Keratinocyte (primary cell): Measurements from ENCODE around the gene SPINT3. TPM values are rescaled to one million over a fixed set of nuclear protein-coding genes. Genes with fewer than 3 reads are reported as not detected.

Experiments used
- DNase-seq: peaks from one replicate; pipeline ENCODE4 v3.0.0-alpha.2; 2011; ENCODE audit warnings: low read depth, missing footprints, low spot score
- FAIRE-seq: peaks from 2 replicates; lab custom pipeline; 2011; peaks lifted over from hg19 to GRCh38; lab: Jason Lieb, UNC
- H2AFZ ChIP-seq: 2 replicates; pipeline ENCODE4 v1.6.0; 2012; ENCODE audit warnings: low read length, control low read depth, inconsistent platforms; ENCODE audit not compliant: control insufficient read depth
- H3K27ac ChIP-seq: 2 replicates; pipeline ENCODE4 v1.5.1; 2011; ENCODE audit warnings: low read length; ENCODE audit not compliant: control insufficient read depth, insufficient read depth
- H3K27me3 ChIP-seq: 3 replicates; pipeline ENCODE4 v1.6.0; 2011; ENCODE audit warnings: low read length; ENCODE audit not compliant: control insufficient read depth, insufficient read depth; ENCODE audit errors: extremely low read depth
- H3K36me3 ChIP-seq, 2 experiments: 2 replicates in 1 of 2; 3 replicates in 1 of 2; pipeline ENCODE4 v1.5.1; 2011; ENCODE audit warnings: low read length in 2 of 2, mild to moderate bottlenecking in 1 of 2; ENCODE audit not compliant: control insufficient read depth in 2 of 2, insufficient read depth in 2 of 2; ENCODE audit errors: extremely low read depth in 1 of 2
- H3K4me1 ChIP-seq: 3 replicates; pipeline ENCODE4 v1.5.1; 2011; ENCODE audit warnings: low read length; ENCODE audit not compliant: control insufficient read depth, insufficient read depth; ENCODE audit errors: extremely low read depth
- H3K4me2 ChIP-seq: 3 replicates; pipeline ENCODE4 v1.6.0; 2011; ENCODE audit warnings: low read depth, low read length; ENCODE audit not compliant: control insufficient read depth, insufficient read depth; ENCODE audit errors: extremely low read depth
- H3K4me3 ChIP-seq, 3 experiments: fragments of 200-600 bp in 1 of 3; sonication (generic) in 1 of 3; 2 replicates in 2 of 3; 3 replicates in 1 of 3; pipeline ENCODE4 v1.5.1; 2011 to 2016; ENCODE audit warnings: low read length in 3 of 3, mild to moderate bottlenecking in 3 of 3, control low read depth in 2 of 3, inconsistent platforms in 1 of 3, low read depth in 1 of 3, mixed read lengths in 1 of 3, mixed run types in 1 of 3, moderate library complexity in 1 of 3; ENCODE audit not compliant: control insufficient read depth in 2 of 3, insufficient read depth in 2 of 3; ENCODE audit errors: extremely low read depth in 1 of 3
- H3K79me2 ChIP-seq: 2 replicates; pipeline ENCODE4 v1.6.0; 2012; ENCODE audit warnings: low read length; ENCODE audit not compliant: control insufficient read depth, insufficient read depth
- H3K9ac ChIP-seq: 3 replicates; pipeline ENCODE4 v1.6.0; 2011; ENCODE audit warnings: low read length; ENCODE audit not compliant: control insufficient read depth, insufficient read depth; ENCODE audit errors: extremely low read depth
- H3K9me1 ChIP-seq: 3 replicates; pipeline ENCODE4 v1.6.0; 2011; ENCODE audit warnings: low read length; ENCODE audit not compliant: control insufficient read depth, insufficient read depth; ENCODE audit errors: extremely low read depth
- H3K9me3 ChIP-seq: 2 replicates; pipeline ENCODE4 v1.5.1; 2012; ENCODE audit warnings: low read depth, low read length; ENCODE audit not compliant: control insufficient read depth
- H4K20me1 ChIP-seq: 3 replicates; pipeline ENCODE4 v1.6.0; 2011; ENCODE audit warnings: low read length; ENCODE audit not compliant: control insufficient read depth, insufficient read depth; ENCODE audit errors: extremely low read depth
- EZH2 ChIP-seq: IDR thresholded peaks from one replicate; pipeline ENCODE4 v1.6.1; 2012; ENCODE audit warnings: inconsistent platforms, mild to moderate bottlenecking, low read length, moderate library complexity
- dilution Hi-C: fragments of 300-500 bp; cut with MboI; formaldehyde crosslinking; loops from one replicate; pipeline ENCODE4 v1.7.0; 2020; ENCODE audit warnings: low sequenced_read_pairs; ENCODE audit not compliant: extremely low pct_ligation_motif_present
- polyA plus RNA-seq, 5 experiments: library from polyadenylated mRNA; depleted of rRNA in 3 of 5; stranded (reverse) in 3 of 5; stranded (forward) in 1 of 5; unstranded in 1 of 5; fragments of >200 nt; gene quantifications; 1 replicate in 1 of 5; 2 replicates in 3 of 5; 3 replicates in 1 of 5; pipeline versions ENCODE4 v1.2.1 to v1.2.3, GENCODE V29; 2011 to 2012; ENCODE audit warnings: missing spikeins in 2 of 5, low read depth in 1 of 5, low replicate concordance in 1 of 5
- TF ChIP-seq, protein P1 (sequence below), 3 experiments: IDR thresholded peaks in 1 of 3; conservative IDR thresholded peaks in 1 of 3; optimal IDR thresholded peaks in 1 of 3; 2 replicates in 2 of 3; 3 replicates in 1 of 3; pipeline versions ENCODE3 to v1.5.1; 2011; ENCODE audit warnings: low read length in 3 of 3, mild to moderate bottlenecking in 3 of 3, moderate library complexity in 2 of 3, control low read depth in 1 of 3, inconsistent platforms in 1 of 3; ENCODE audit not compliant: insufficient read depth in 2 of 3; ENCODE audit errors: extremely low read depth in 1 of 3

Gene SPINT3
- polyA plus RNA-seq, 1 donor (not counting 4 experiments of a cell fraction or from before 2014, with no cell fraction given): not detected

DNA sequence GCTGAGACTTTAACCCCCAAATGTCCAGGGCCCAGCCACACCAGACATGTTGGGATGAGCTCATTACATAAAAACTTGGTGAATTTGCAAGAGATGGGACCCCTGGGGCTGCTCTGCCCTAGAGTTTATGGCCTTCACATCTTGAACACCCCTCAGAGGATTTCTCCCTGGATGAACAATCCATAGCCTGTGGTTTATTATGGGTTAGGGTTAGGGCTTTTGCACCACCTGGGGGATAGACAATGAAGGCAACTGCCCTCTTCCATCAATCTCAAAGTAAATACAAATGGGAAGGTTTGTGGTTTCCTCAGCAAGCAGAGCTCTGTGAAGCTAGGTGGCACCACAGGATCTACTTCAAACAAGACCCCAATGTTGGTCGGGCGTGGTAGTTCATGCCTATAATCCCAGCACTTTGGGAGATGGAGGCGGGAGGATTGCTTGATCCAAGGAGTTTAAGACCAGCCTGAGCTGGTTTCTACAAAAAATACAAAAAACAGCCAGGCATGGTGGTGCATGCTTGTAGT, 17.4 kb downstream of the SPINT3 start:
- H4K20me1 ChIP-seq: no peaks in the 10 kb centered on the region
- no peaks in the 10 kb centered on the region for H3K4me1 ChIP-seq
- H3K4me3 ChIP-seq: no peak overlapping the region
- FAIRE-seq (no peak), DNase-seq (no peak)
- peaks cover 18% of the 10 kb centered on the region for H3K27me3 ChIP-seq
- no peaks in the 10 kb centered on the region for H3K9me1 ChIP-seq
- no peaks in the 10 kb centered on the region for H3K79me2 ChIP-seq
- no peaks in the 10 kb centered on the region for H3K36me3 ChIP-seq
- TF ChIP-seq, protein P1, sequence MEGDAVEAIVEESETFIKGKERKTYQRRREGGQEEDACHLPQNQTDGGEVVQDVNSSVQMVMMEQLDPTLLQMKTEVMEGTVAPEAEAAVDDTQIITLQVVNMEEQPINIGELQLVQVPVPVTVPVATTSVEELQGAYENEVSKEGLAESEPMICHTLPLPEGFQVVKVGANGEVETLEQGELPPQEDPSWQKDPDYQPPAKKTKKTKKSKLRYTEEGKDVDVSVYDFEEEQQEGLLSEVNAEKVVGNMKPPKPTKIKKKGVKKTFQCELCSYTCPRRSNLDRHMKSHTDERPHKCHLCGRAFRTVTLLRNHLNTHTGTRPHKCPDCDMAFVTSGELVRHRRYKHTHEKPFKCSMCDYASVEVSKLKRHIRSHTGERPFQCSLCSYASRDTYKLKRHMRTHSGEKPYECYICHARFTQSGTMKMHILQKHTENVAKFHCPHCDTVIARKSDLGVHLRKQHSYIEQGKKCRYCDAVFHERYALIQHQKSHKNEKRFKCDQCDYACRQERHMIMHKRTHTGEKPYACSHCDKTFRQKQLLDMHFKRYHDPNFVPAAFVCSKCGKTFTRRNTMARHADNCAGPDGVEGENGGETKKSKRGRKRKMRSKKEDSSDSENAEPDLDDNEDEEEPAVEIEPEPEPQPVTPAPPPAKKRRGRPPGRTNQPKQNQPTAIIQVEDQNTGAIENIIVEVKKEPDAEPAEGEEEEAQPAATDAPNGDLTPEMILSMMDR (optimal IDR thresholded peaks at IDR 0.05 in 1 of 3, IDR thresholded peaks at IDR 0.05 in 1 of 3, conservative IDR thresholded peaks at IDR 0.05 in 1 of 3; ENCODE audit: extremely low read depth in 1 of 3, insufficient read depth in 2 of 3, low read length in 3 of 3): no peak
- TF ChIP-seq EZH2: no peak
- no peak overlapping the region for H3K9ac ChIP-seq
- no peak overlapping the region for H3K27ac ChIP-seq
- no peak overlapping the region for H2AFZ ChIP-seq
- H3K9me3 ChIP-seq: no peaks in the 10 kb centered on the region
- no peak overlapping the region for H3K4me2 ChIP-seq
- dilution Hi-C loops: no loop called here

DNA sequence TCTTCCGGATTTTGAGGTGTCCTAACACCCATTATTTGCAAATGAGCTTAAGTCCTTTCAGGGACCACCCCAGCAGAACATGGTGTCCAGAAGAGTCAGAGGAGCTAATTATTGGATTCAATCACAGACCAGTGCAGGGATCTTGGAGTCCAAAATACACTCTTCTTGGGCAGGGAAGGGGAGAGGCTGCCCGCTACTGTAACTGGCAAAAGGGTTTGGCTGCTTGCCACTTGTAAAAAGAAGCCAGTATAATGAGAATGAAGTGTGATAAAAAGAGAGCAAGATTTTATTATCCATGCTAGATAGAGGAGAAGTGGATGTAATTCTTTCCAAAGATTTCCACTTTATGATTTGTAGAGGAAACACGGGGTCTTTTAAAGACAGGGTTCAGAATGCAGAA, 19.3 kb downstream of the SPINT3 start:
- TF ChIP-seq EZH2: no peak
- TF ChIP-seq, protein P1 (optimal IDR thresholded peaks at IDR 0.05 in 1 of 3, IDR thresholded peaks at IDR 0.05 in 1 of 3, conservative IDR thresholded peaks at IDR 0.05 in 1 of 3; ENCODE audit: extremely low read depth in 1 of 3, insufficient read depth in 2 of 3, low read length in 3 of 3): no peak
- dilution Hi-C loops: no loop called here
- Histone ChIP-seq H3K79me2 (no peaks in the 10 kb centered on the region), H3K4me1 (no peaks in the 10 kb centered on the region), H3K4me3 (no peak overlapping the region), H4K20me1 (no peaks in the 10 kb centered on the region), H3K9me1 (no peaks in the 10 kb centered on the region), H3K9ac (no peak overlapping the region), H3K27ac (no peak overlapping the region), H3K9me3 (no peaks in the 10 kb centered on the region), H3K27me3 (peaks cover 11% of the 10 kb centered on the region), H3K36me3 (no peaks in the 10 kb centered on the region), H3K4me2 (no peak overlapping the region), H2AFZ (no peak overlapping the region)
- FAIRE-seq (no peak), DNase-seq (no peak)
